DOHH2 (cell line): ENCODE measurements around the gene AMHR2.

Source experiments
- H3F3A ChIP-seq: fragments of 200-600 bp; sonication (generic), shearing (Covaris generic); 2 replicates; pipeline ENCODE4 v1.6.0; 2016; ENCODE audit warnings: antibody characterized with exemption, mild to moderate bottlenecking; ENCODE audit not compliant: control insufficient read depth, insufficient read depth
- H3K27ac ChIP-seq: fragments of 200-600 bp; sonication (generic); 2 replicates; pipeline ENCODE4 v1.5.1; 2014; ENCODE audit warnings: low read depth, mild to moderate bottlenecking, low read length, moderate library complexity
- H3K27me3 ChIP-seq: fragments of 200-600 bp; sonication (generic); 2 replicates; pipeline ENCODE4 v1.6.1; 2014; ENCODE audit warnings: mild to moderate bottlenecking, low read length, mixed read lengths; ENCODE audit not compliant: control insufficient read depth
- H3K36me3 ChIP-seq: fragments of 200-600 bp; sonication (generic); 2 replicates; pipeline ENCODE4 v1.6.1; 2014; ENCODE audit warnings: mild to moderate bottlenecking, low read length, moderate library complexity, mixed read lengths; ENCODE audit not compliant: control insufficient read depth
- H3K4me1 ChIP-seq: fragments of 200-600 bp; sonication (generic); 2 replicates; pipeline ENCODE4 v1.6.1; 2014; ENCODE audit warnings: mild to moderate bottlenecking, low read length, mixed read lengths; ENCODE audit not compliant: control insufficient read depth
- H3K4me2 ChIP-seq: fragments of 200-600 bp; sonication (generic); 2 replicates; pipeline ENCODE4 v1.6.0; 2014; ENCODE audit warnings: mild to moderate bottlenecking, low read length, moderate library complexity
- H3K4me3 ChIP-seq: fragments of 200-600 bp; sonication (generic); 2 replicates; pipeline ENCODE4 v1.5.1; 2014; ENCODE audit warnings: mild to moderate bottlenecking, low read length, mixed read lengths
- H3K79me2 ChIP-seq: fragments of 200-600 bp; sonication (generic); 2 replicates; pipeline ENCODE4 v1.6.1; 2014; ENCODE audit warnings: mild to moderate bottlenecking, low read length, mixed read lengths; ENCODE audit not compliant: control insufficient read depth
- H3K9me2 ChIP-seq: fragments of 200-600 bp; sonication (generic); replicated peaks from 2 replicates; pipeline ENCODE4 v1.6.1; 2014; ENCODE audit warnings: mild to moderate bottlenecking, low read length, mixed read lengths; ENCODE audit not compliant: control insufficient read depth
- H3K9me3 ChIP-seq: fragments of 200-600 bp; sonication (generic); 2 replicates; pipeline ENCODE4 v1.6.1; 2014; ENCODE audit warnings: antibody characterized with exemption, low read length, mixed read lengths; ENCODE audit not compliant: control insufficient read depth, insufficient read depth
- H4K20me1 ChIP-seq: fragments of 200-600 bp; sonication (generic); 2 replicates; pipeline ENCODE4 v1.6.0; 2014; ENCODE audit warnings: low read depth, mild to moderate bottlenecking, antibody characterized with exemption, low read length, moderate library complexity; ENCODE audit not compliant: control insufficient read depth, insufficient read depth
- CTCF ChIP-seq: fragments of 200-600 bp; sonication (generic); IDR thresholded peaks from one replicate; pipeline ENCODE4 v1.5.1; 2014; ENCODE audit warnings: antibody characterized with exemption, mild to moderate bottlenecking, low read depth, low read length; ENCODE audit not compliant: poor library complexity, severe bottlenecking
- EZH2phosphoT487 ChIP-seq: fragments of 200-600 bp; sonication (generic); IDR thresholded peaks from 2 replicates; pipeline ENCODE4 v1.6.1; 2017; ENCODE audit warnings: borderline replicate concordance, mild to moderate bottlenecking, antibody characterized with exemption, low read length, moderate library complexity, mixed read lengths

AMHR2 gene

GRCh38 chr12:53456654-53457366 is 33.2 kb downstream of the AMHR2 start:
- H3F3A ChIP-seq = peaks cover 29% of the 10 kb centered on the region
- H3K9me3 ChIP-seq = no peaks in the 10 kb centered on the region
- H3K79me2 ChIP-seq = peaks cover 96% of the 10 kb centered on the region
- no peak overlapping the region for H3K4me3 ChIP-seq
- peaks cover 45% of the 10 kb centered on the region for H4K20me1 ChIP-seq
- H3K4me2 ChIP-seq = no peak overlapping the region
- no peak overlapping the region for H3K27ac ChIP-seq
- H3K4me1 ChIP-seq = peaks cover 23% of the 10 kb centered on the region
- H3K9me2 ChIP-seq = no peaks in the 10 kb centered on the region
- no peaks in the 10 kb centered on the region for H3K27me3 ChIP-seq
- TF ChIP-seq CTCF (no peak), EZH2phosphoT487 (no peak)
- H3K36me3 ChIP-seq = peaks cover 97% of the 10 kb centered on the region

GRCh38 chr12:53459097-53459496 is 35.4 kb downstream of the AMHR2 start:
- Histone ChIP-seq H4K20me1 (peaks cover 35% of the 10 kb centered on the region), H3K79me2 (peaks cover 98% of the 10 kb centered on the region)

GRCh38 chr12:53461059-53461458 is 37.4 kb downstream of the AMHR2 start:
- H3K27me3 ChIP-seq = no peaks in the 10 kb centered on the region
- peaks cover 99% of the 10 kb centered on the region for H3K36me3 ChIP-seq
- 0 out of 2 replicates have a peak, but pooled peaks cover 3% of the 10 kb centered on the region for H3K4me1 ChIP-seq
- H3K9me2 ChIP-seq = no peaks in the 10 kb centered on the region
- no peaks in the 10 kb centered on the region for H3K9me3 ChIP-seq
- H3K4me2 ChIP-seq = no peak overlapping the region
- no peak overlapping the region for H3K27ac ChIP-seq
- TF ChIP-seq EZH2phosphoT487 = no peak
- no peak for TF ChIP-seq CTCF
- peaks cover 95% of the 10 kb centered on the region for H3K79me2 ChIP-seq
- H4K20me1 ChIP-seq = peaks cover 20% of the 10 kb centered on the region
- H3F3A ChIP-seq = peaks cover 15% of the 10 kb centered on the region
- no peak overlapping the region for H3K4me3 ChIP-seq

More at GRCh38 chr12:53459097-53459496, 35.4 kb downstream of the AMHR2 start:
- Histone ChIP-seq H3F3A (peaks cover 27% of the 10 kb centered on the region), H3K4me1 (peaks cover 10% of the 10 kb centered on the region), H3K36me3 (peaks cover 99% of the 10 kb centered on the region), H3K4me2 (no peak overlapping the region), H3K27me3 (no peaks in the 10 kb centered on the region), H3K27ac (no peak overlapping the region), H3K9me2 (no peaks in the 10 kb centered on the region), H3K9me3 (no peaks in the 10 kb centered on the region), H3K4me3 (no peak overlapping the region)
- TF ChIP-seq CTCF (no peak), EZH2phosphoT487 (no peak)
